T-helper 17 cell (primary cell): ENCODE data around the gene TOP2A. TPM values are rescaled to one million over a fixed set of nuclear protein-coding genes. Genes with fewer than 3 reads are reported as not detected.

Experiments
- ATAC-seq: fragments of 150-1000 bp; cut with Tn5 transposase; 2 replicates; pipeline ENCODE4 v1.10.0; 2021; ENCODE audit warnings: mild to moderate bottlenecking, moderate library complexity
- DNase-seq, 3 donors: peaks; one replicate each; pipeline versions ENCODE4 v3.0.0 to v3.0.0-alpha.2; 2020 to 2021
- H3K9me3 ChIP-seq: one replicate; pipeline ENCODE4 v1.7.0; 2013; ENCODE audit warnings: low read length, mild to moderate bottlenecking; ENCODE audit not compliant: control insufficient read depth, poor library complexity, severe bottlenecking
- H3K27ac Mint-ChIP-seq: one replicate; pipeline ENCODE4 v1.8.0; 2022; ENCODE audit warnings: mild to moderate bottlenecking, moderate library complexity, mixed read lengths
- H3K27me3 Mint-ChIP-seq: one replicate; pipeline ENCODE4 v1.8.0; 2022; ENCODE audit warnings: mixed read lengths
- H3K36me3 Mint-ChIP-seq: one replicate; pipeline ENCODE4 v1.8.0; 2022; ENCODE audit warnings: low read depth, mixed read lengths
- H3K4me1 Mint-ChIP-seq: one replicate; pipeline ENCODE4 v1.8.0; 2022; ENCODE audit warnings: mild to moderate bottlenecking, mixed read lengths
- H3K4me3 Mint-ChIP-seq: one replicate; pipeline ENCODE4 v1.8.0; 2022; ENCODE audit warnings: mild to moderate bottlenecking, moderate library complexity, mixed read lengths
- total RNA-seq, 4 donors: library from RNA in 2 of 4; stranded (reverse) in 2 of 4; gene quantifications; one replicate each; pipeline ENCODE4 v1.2.3 and lab custom pipeline; 2022 to 2026

The TOP2A gene
- total RNA-seq, 2 donors from 2014 or later: 4.1 to 6.4 TPM

GRCh38 chr17:40343219-40344119, 74.2 kb downstream of the TOP2A start:
- Mint-ChIP-seq H3K27ac (peak overlapping the region; percentile 94), H3K4me1 (peaks cover 57% of the 10 kb centered on the region), H3K4me3 (peak overlapping the region; percentile 82), H3K36me3 (peaks cover 5% of the 10 kb centered on the region), H3K27me3 (no peaks in the 10 kb centered on the region)
- no peak for ATAC-seq
- no peaks in the 10 kb centered on the region for H3K9me3 ChIP-seq
- DNase-seq: no peak

- Mint-ChIP-seq H3K27me3 (no peaks in the 10 kb centered on the region), H3K4me3 (peak overlapping the region; percentile 82), H3K4me1 (peaks cover 63% of the 10 kb centered on the region), H3K27ac (peak overlapping the region; percentile 94), H3K36me3 (peaks cover 5% of the 10 kb centered on the region)
- ATAC-seq (no peak), DNase-seq (no peak)
- H3K9me3 ChIP-seq: no peaks in the 10 kb centered on the region
Observed at GRCh38 chr17:40342504-40343218, 75.0 kb downstream of the TOP2A start.

GRCh38 chr17:40341808-40342503, 75.7 kb downstream of the TOP2A start:
- peaks cover 69% of the 10 kb centered on the region for H3K4me1 Mint-ChIP-seq
- no peak for DNase-seq

GRCh38 chr17:40340880-40341807, 76.6 kb downstream of the TOP2A start:
- Mint-ChIP-seq H3K27ac (peak overlapping the region; percentile 94), H3K36me3 (peaks cover 5% of the 10 kb centered on the region), H3K4me1 (peaks cover 66% of the 10 kb centered on the region), H3K27me3 (no peaks in the 10 kb centered on the region), H3K4me3 (peak overlapping the region; percentile 82)
- ATAC-seq (peak; percentile 80), DNase-seq (peak; percentile 78 to 84 (median 82))
- no peaks in the 10 kb centered on the region for H3K9me3 ChIP-seq

More at GRCh38 chr17:40341808-40342503, 75.7 kb downstream of the TOP2A start:
- Mint-ChIP-seq H3K36me3 (peaks cover 5% of the 10 kb centered on the region), H3K27ac (peak overlapping the region; percentile 94), H3K4me3 (peak overlapping the region; percentile 82), H3K27me3 (no peaks in the 10 kb centered on the region)
- H3K9me3 ChIP-seq: no peaks in the 10 kb centered on the region
- ATAC-seq: no peak

- Mint-ChIP-seq H3K36me3 (peaks cover 5% of the 10 kb centered on the region), H3K4me3 (peak overlapping the region; percentile 56), H3K4me1 (peaks cover 58% of the 10 kb centered on the region), H3K27me3 (no peaks in the 10 kb centered on the region), H3K27ac (peak overlapping the region; percentile 94)
- H3K9me3 ChIP-seq: no peaks in the 10 kb centered on the region
- DNase-seq (no peak), ATAC-seq (no peak)
Observed at GRCh38 chr17:40340327-40340726, 77.4 kb downstream of the TOP2A start.

- Mint-ChIP-seq H3K27me3 (no peaks in the 10 kb centered on the region), H3K4me3 (peak overlapping the region; percentile 56), H3K36me3 (peaks cover 5% of the 10 kb centered on the region), H3K27ac (peak overlapping the region; percentile 94), H3K4me1 (peaks cover 54% of the 10 kb centered on the region)
- DNase-seq (no peak), ATAC-seq (no peak)
- no peaks in the 10 kb centered on the region for H3K9me3 ChIP-seq
Observed at GRCh38 chr17:40338941-40339649, 78.6 kb downstream of the TOP2A start.

Other genes starting within 250 kb of the TOP2A start
- gene RAPGEFL1, start 240.4 kb downstream of the TOP2A start, total RNA-seq: 10 to 100 TPM in 1 of 2 donors, 1 to 10 TPM in 1; 6.9 to 10.5 TPM
- 10 to 100 TPM; 26.4 to 33.1 TPM for gene WIPF2, start 198.6 kb downstream of the TOP2A start, total RNA-seq
- 1 to 10 TPM; 1.2 to 2.7 TPM for gene CDC6, start 130.0 kb downstream of the TOP2A start, total RNA-seq
- gene RARA, start 108.7 kb downstream of the TOP2A start, total RNA-seq: 100 to 1,000 TPM in 1 of 2 donors, 10 to 100 TPM in 1; 97.0 to 106 TPM
- gene GJD3, start 53.2 kb downstream of the TOP2A start, total RNA-seq: not detected
- 1 to 10 TPM; 5.7 to 7.0 TPM for gene IGFBP4, start 25.6 kb upstream of the TOP2A start, total RNA-seq
- gene TNS4, start 83.7 kb upstream of the TOP2A start, total RNA-seq: 1 to 10 TPM in 1 of 2 donors, under 1 TPM in 1; 0.77 to 1.7 TPM
- 100 to 1,000 TPM; 165 to 182 TPM for gene CCR7, start 147.6 kb upstream of the TOP2A start, total RNA-seq
- gene SMARCE1, start 229.9 kb upstream of the TOP2A start, total RNA-seq: 10 to 100 TPM; 60.0 to 77.5 TPM
- gene KRT222, start 247.3 kb upstream of the TOP2A start, total RNA-seq: not detected